ENCODE measurements around the gene GSTCD.
A peak's percentile ranks its signal among the peaks of the same experiment; 100 is the strongest.

Gene GSTCD

DNA sequence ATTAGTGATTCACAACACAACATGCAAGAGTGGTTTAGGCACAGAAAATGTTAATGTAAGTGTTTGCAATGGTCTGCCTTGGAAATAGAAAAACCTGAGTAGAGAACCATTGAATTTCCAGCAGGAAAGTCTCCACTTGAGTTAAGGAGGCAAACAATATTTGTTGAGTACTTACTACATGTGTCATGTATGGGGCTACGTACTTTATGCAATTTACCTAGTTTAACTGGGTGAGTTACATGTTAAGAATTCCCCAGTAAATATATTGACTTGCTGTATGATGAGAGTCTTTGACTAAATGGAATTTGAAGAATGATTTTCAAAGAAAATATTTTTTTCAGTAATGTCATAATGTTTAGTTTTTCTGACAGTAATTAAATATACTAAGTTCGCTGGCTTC, 178.9 kb downstream of the GSTCD start:
- H3K79me1 ChIP-seq (replicated peaks; ENCODE audit: low read length, poor library complexity, severe bottlenecking) = no peaks in the 10 kb centered on the region
- no peak overlapping the region for H2AFZ ChIP-seq (ENCODE audit: low read depth, low read length)
- no peak overlapping the region for H3K4me3 ChIP-seq (ENCODE audit: insufficient read depth in 1 of 2, low read depth in 1 of 2, low read length in 2 of 2)
- no peak overlapping the region for H3K18ac ChIP-seq (ENCODE audit: low read depth in 1 of 2, low read length in 2 of 2)
- 94% methylated on average over 2 of the region's 2 CpGs for WGBS
- no peak overlapping the region for H3K23ac ChIP-seq (ENCODE audit: low read length in 2 of 2)
- H3K36me3 ChIP-seq (ENCODE audit: control insufficient read depth in 1 of 2, insufficient read depth in 2 of 2, low read depth in 1 of 2, low read length in 2 of 2) = no peaks in the 10 kb centered on the region
- no peaks in the 10 kb centered on the region for H3K4me1 ChIP-seq (ENCODE audit: control insufficient read depth, insufficient read depth, low read depth, low read length)
- no peak overlapping the region for H4K91ac ChIP-seq (ENCODE audit: low read length)
- DNase-seq = no peak
- no peaks in the 10 kb centered on the region for H3K9me3 ChIP-seq (ENCODE audit: control insufficient read depth, low read length)
- H3K9ac ChIP-seq (ENCODE audit: low read length) = no peak overlapping the region
- H4K8ac ChIP-seq (ENCODE audit: low read length) = no peak overlapping the region
- peaks cover 6 to 21% of the 10 kb centered on the region in 2 experiments for H3K27me3 ChIP-seq (ENCODE audit: control insufficient read depth in 1 of 2, insufficient read depth in 1 of 2, low read length in 2 of 2)
- no peak overlapping the region for H2BK12ac ChIP-seq (ENCODE audit: low read length in 2 of 2)
- H3K4ac ChIP-seq (ENCODE audit: low read depth in 1 of 2, low read length in 2 of 2) = no peak overlapping the region
- no peak overlapping the region for H3K27ac ChIP-seq (ENCODE audit: low read length, poor library complexity, severe bottlenecking)
- H2BK15ac ChIP-seq (ENCODE audit: low read depth, poor library complexity, severe bottlenecking) = no peak overlapping the region
- H2AK5ac ChIP-seq (ENCODE audit: low read length, severe bottlenecking) = no peak overlapping the region
- no peak overlapping the region for H2BK5ac ChIP-seq (ENCODE audit: low read depth, low read length, poor library complexity, severe bottlenecking)
- no peak overlapping the region for H3K4me2 ChIP-seq (ENCODE audit: low read length, poor library complexity, severe bottlenecking)
- no peak overlapping the region for H2BK120ac ChIP-seq (ENCODE audit: low read depth, low read length)
- H3K14ac ChIP-seq (ENCODE audit: low read length in 2 of 2) = no peak overlapping the region

DNA sequence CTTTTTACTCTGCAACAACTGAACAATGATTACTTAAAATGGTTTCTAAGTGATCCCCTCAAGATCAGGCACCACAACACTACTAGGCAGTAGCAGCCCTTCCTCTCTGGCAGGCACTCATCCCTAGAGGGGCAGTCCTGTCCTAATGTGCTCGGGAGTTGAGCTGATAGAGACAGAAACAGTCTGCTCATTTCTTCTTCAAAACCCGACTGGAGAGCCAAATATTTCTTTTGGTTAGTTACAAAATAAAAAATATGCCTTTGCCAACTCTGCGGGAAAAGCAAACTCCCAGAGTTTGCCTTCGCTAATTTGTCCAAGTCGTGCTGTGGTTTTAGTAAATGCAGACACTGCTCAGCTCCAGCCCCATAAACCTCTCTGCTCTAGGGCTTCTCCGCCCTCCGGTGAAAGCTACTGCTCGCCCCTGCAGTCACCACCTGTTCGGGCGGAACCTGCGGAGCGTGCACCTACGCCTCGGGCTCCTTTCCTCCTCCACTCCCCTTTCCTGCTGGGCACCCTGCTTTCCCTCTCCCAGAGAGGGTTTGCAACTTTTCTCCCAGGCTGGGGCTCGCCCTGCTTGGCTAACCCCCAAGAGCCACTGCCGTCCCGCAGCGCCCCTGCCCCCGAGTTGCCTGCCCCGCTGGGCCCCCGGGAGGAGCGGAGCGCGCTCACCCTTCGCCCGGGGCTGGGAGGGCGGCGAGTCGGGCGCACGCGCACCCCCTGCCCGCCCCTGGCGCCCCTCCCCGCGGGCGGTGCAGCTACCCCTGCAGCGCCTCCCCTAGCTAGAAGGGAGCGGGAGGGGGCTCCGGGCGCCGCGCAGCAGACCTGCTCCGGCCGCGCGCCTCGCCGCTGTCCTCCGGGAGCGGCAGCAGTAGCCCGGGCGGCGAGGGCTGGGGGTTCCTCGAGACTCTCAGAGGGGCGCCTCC, 186.3 kb downstream of the GSTCD start, which contains the start of gene NPNT:
Gene NPNT, plus strand, starts transcription at position 812 of the 923 bp plus-strand sequence. CDS start 182 bp downstream, outside the sequence.
- Histone ChIP-seq H3K4me2 (ENCODE audit: low read length, poor library complexity, severe bottlenecking) (peak within 1 kb of the TSS; percentile 74), H2BK12ac (ENCODE audit: low read length in 2 of 2) (no peak within 1 kb of the TSS), H3K27ac (ENCODE audit: low read length, poor library complexity, severe bottlenecking) (no peak within 1 kb of the TSS), H3K9ac (ENCODE audit: low read length) (no peak within 1 kb of the TSS), H4K91ac (ENCODE audit: low read length) (no peak within 1 kb of the TSS), H2BK15ac (ENCODE audit: low read depth, poor library complexity, severe bottlenecking) (peak within 1 kb of the TSS; percentile 35), H4K8ac (ENCODE audit: low read length) (no peak within 1 kb of the TSS), H3K4me1 (ENCODE audit: control insufficient read depth, insufficient read depth, low read depth, low read length) (peaks cover 15% of the 10 kb centered on the region), H2BK5ac (ENCODE audit: low read depth, low read length, poor library complexity, severe bottlenecking) (no peak within 1 kb of the TSS), H2AFZ (ENCODE audit: low read depth, low read length) (no peak within 1 kb of the TSS), H3K9me3 (ENCODE audit: control insufficient read depth, low read length) (peaks cover 4% of the 10 kb centered on the region), H3K79me1 (replicated peaks; ENCODE audit: low read length, poor library complexity, severe bottlenecking) (no peaks in the 10 kb centered on the region), H3K4me3 (ENCODE audit: insufficient read depth in 1 of 2, low read depth in 1 of 2, low read length in 2 of 2) (peak within 1 kb of the TSS; percentile 59 to 66), H3K4ac (ENCODE audit: low read depth in 1 of 2, low read length in 2 of 2) (no peak within 1 kb of the TSS), H3K23ac (ENCODE audit: low read length in 2 of 2) (no peak within 1 kb of the TSS), H2AK5ac (ENCODE audit: low read length, severe bottlenecking) (no peak within 1 kb of the TSS), H3K27me3 (ENCODE audit: control insufficient read depth in 1 of 2, insufficient read depth in 1 of 2, low read length in 2 of 2) (peaks cover 58 to 92% of the 10 kb centered on the region in 2 experiments), H3K14ac (ENCODE audit: low read length in 2 of 2) (no peak within 1 kb of the TSS), H3K36me3 (ENCODE audit: control insufficient read depth in 1 of 2, insufficient read depth in 2 of 2, low read depth in 1 of 2, low read length in 2 of 2) (no peaks in the 10 kb centered on the region), H3K18ac (ENCODE audit: low read depth in 1 of 2, low read length in 2 of 2) (no peak within 1 kb of the TSS), H2BK120ac (ENCODE audit: low read depth, low read length) (no peak within 1 kb of the TSS)
- 2% methylated on average over 46 of the region's 56 CpGs for WGBS
- DNase-seq = peak; percentile 3

- no peak overlapping the region for H3K27ac ChIP-seq (ENCODE audit: low read length, poor library complexity, severe bottlenecking)
- H3K4me2 ChIP-seq (ENCODE audit: low read length, poor library complexity, severe bottlenecking) = peak overlapping the region; percentile 74
- H2BK12ac ChIP-seq (ENCODE audit: low read length in 2 of 2) = no peak overlapping the region
- no peak overlapping the region for H4K91ac ChIP-seq (ENCODE audit: low read length)
- 1% methylated on average over 79 of the region's 84 CpGs for WGBS
- no peaks in the 10 kb centered on the region for H3K36me3 ChIP-seq (ENCODE audit: control insufficient read depth in 1 of 2, insufficient read depth in 2 of 2, low read depth in 1 of 2, low read length in 2 of 2)
- H2BK5ac ChIP-seq (ENCODE audit: low read depth, low read length, poor library complexity, severe bottlenecking) = no peak overlapping the region
- H3K23ac ChIP-seq (ENCODE audit: low read length in 2 of 2) = no peak overlapping the region
- peak; percentile 46 for DNase-seq
- no peak overlapping the region for H3K4ac ChIP-seq (ENCODE audit: low read depth in 1 of 2, low read length in 2 of 2)
- H3K27me3 ChIP-seq (ENCODE audit: control insufficient read depth in 1 of 2, insufficient read depth in 1 of 2, low read length in 2 of 2) = peaks cover 58 to 97% of the 10 kb centered on the region in 2 experiments
- H3K9ac ChIP-seq (ENCODE audit: low read length) = no peak overlapping the region
- H2AFZ ChIP-seq (ENCODE audit: low read depth, low read length) = no peak overlapping the region
- H3K4me3 ChIP-seq (ENCODE audit: insufficient read depth in 1 of 2, low read depth in 1 of 2, low read length in 2 of 2) = peak overlapping the region; percentile 59 to 66
- H3K18ac ChIP-seq (ENCODE audit: low read depth in 1 of 2, low read length in 2 of 2) = no peak overlapping the region
- H2BK120ac ChIP-seq (ENCODE audit: low read depth, low read length) = no peak overlapping the region
- peaks cover 15% of the 10 kb centered on the region for H3K4me1 ChIP-seq (ENCODE audit: control insufficient read depth, insufficient read depth, low read depth, low read length)
- peaks cover 4% of the 10 kb centered on the region for H3K9me3 ChIP-seq (ENCODE audit: control insufficient read depth, low read length)
- no peaks in the 10 kb centered on the region for H3K79me1 ChIP-seq (replicated peaks; ENCODE audit: low read length, poor library complexity, severe bottlenecking)
- H2AK5ac ChIP-seq (ENCODE audit: low read length, severe bottlenecking) = no peak overlapping the region
- H3K14ac ChIP-seq (ENCODE audit: low read length in 2 of 2) = no peak overlapping the region
- H4K8ac ChIP-seq (ENCODE audit: low read length) = no peak overlapping the region
- H2BK15ac ChIP-seq (ENCODE audit: low read depth, poor library complexity, severe bottlenecking) = peak overlapping the region; percentile 35
These were observed 187.2 kb downstream of the GSTCD start for GRCh38 chr4:105895583-105896460.

Data from mesenchymal stem cell (in vitro differentiated cells and primary cell).